ENCODE data around the gene PPIP5K2.

DNA sequence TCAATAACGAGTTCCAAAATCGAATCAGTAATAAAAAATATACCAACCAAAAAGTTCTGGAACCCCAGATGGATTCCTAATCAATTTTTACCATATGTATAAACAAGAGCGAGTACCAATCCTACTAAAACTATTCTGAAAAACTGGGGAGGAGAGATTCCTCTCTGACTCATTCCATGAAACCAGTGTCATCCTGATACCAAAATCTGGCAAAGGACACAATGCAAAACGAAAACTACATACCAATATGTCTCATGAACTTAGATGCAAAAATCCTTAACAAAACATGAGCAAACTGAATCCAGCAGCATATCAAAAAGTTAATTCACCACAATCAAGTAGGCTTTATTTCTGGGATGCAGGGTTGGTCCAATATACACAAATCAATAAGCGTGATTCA, 108.0 kb downstream of the PPIP5K2 start:
- no peak for TF ChIP-seq CTCF (IDR thresholded peaks at IDR 0.05)
- no peak for TF ChIP-seq POLR2A (IDR thresholded peaks at IDR 0.05)
- no peak for TF ChIP-seq EP300 (IDR thresholded peaks at IDR 0.05)
- TF ChIP-seq POLR2AphosphoS5 (IDR thresholded peaks at IDR 0.05): no peak

All from upper lobe of left lung (tissue), 4 donors.